Keratinocyte (primary cell): ENCODE measurements around the gene OR2L8.

Experiments
- CTCF ChIP-seq, 3 experiments: IDR thresholded peaks in 1 of 3; conservative IDR thresholded peaks in 1 of 3; optimal IDR thresholded peaks in 1 of 3; 2 replicates in 2 of 3; 3 replicates in 1 of 3; pipeline versions ENCODE3 to v1.5.1; 2011; ENCODE audit warnings: low read length in 3 of 3, mild to moderate bottlenecking in 3 of 3, moderate library complexity in 2 of 3, control low read depth in 1 of 3, inconsistent platforms in 1 of 3; ENCODE audit not compliant: insufficient read depth in 2 of 3; ENCODE audit errors: extremely low read depth in 1 of 3
- EZH2 ChIP-seq: IDR thresholded peaks from one replicate; pipeline ENCODE4 v1.6.1; 2012; ENCODE audit warnings: inconsistent platforms, mild to moderate bottlenecking, low read length, moderate library complexity

GRCh38 chr1:247992986-247993385, 44.3 kb downstream of the OR2L8 start:
- TF ChIP-seq CTCF (optimal IDR thresholded peaks at IDR 0.05 in 1 of 3, IDR thresholded peaks at IDR 0.05 in 1 of 3, conservative IDR thresholded peaks at IDR 0.05 in 1 of 3; ENCODE audit: extremely low read depth in 1 of 3, insufficient read depth in 2 of 3, low read length in 3 of 3) (no peak), EZH2 (no peak)
